ENCODE results near the gene ALPK1.
"Not testable (repeated sequence)": the region's sequence is repeated elsewhere in the genome, so short reads cannot be mapped to it uniquely, and the experiment has no call there.

ALPK1 gene

GRCh38 chr4:112425823-112426222 lies 128.7 kb downstream of the ALPK1 start:
- TF ChIP-seq CTCF (IDR thresholded peaks at IDR 0.05; ENCODE audit: control extremely low read depth, extremely low read depth, low read depth, missing control alignments): no peak
- POLR2A ChIA-PET: no interaction called here
- no peak for DNase-seq (ENCODE audit: extremely low spot score)
- CTCF ChIA-PET: no interaction called here

- TF ChIP-seq CTCF (IDR thresholded peaks at IDR 0.05; ENCODE audit: control extremely low read depth, extremely low read depth, low read depth, missing control alignments): no peak
- no peak for DNase-seq (ENCODE audit: extremely low spot score)
- POLR2A ChIA-PET: no interaction called here
- CTCF ChIA-PET: no interaction called here
These were observed 129.2 kb downstream of the ALPK1 start for GRCh38 chr4:112426416-112426815.

- ChIA-PET CTCF (interaction anchor here (1.1 to 2.2 kb wide), 3 partner anchors 9 to 42 kb away, joined by 3 to 6 read pairs (median 4); no protein-coding TSS in a partner anchor), POLR2A (no interaction called here)
- TF ChIP-seq CTCF (IDR thresholded peaks at IDR 0.05; ENCODE audit: control extremely low read depth, extremely low read depth, low read depth, missing control alignments): no peak
- no peak for DNase-seq (ENCODE audit: extremely low spot score)
These were observed 134.0 kb downstream of the ALPK1 start for GRCh38 chr4:112431158-112431557.

GRCh38 chr4:112436987-112437386 lies 139.8 kb downstream of the ALPK1 start:
- CTCF ChIA-PET: no interaction called here
- POLR2A ChIA-PET: no interaction called here

GRCh38 chr4:112442226-112442625 lies 145.1 kb downstream of the ALPK1 start:
- POLR2A ChIA-PET, CTCF ChIA-PET: not testable (repeated sequence)

More at GRCh38 chr4:112436987-112437386, 139.8 kb downstream of the ALPK1 start:
- no peak for TF ChIP-seq CTCF (IDR thresholded peaks at IDR 0.05; ENCODE audit: control extremely low read depth, extremely low read depth, low read depth, missing control alignments)
- no peak for DNase-seq (ENCODE audit: extremely low spot score)

GRCh38 chr4:112448306-112449132 lies 151.3 kb downstream of the ALPK1 start:
- ChIA-PET CTCF (interaction anchor here (1.3 kb wide), 1 partner anchor 17 kb away, joined by 4 read pairs; no protein-coding TSS in a partner anchor), POLR2A (no interaction called here)
- no peak for DNase-seq (ENCODE audit: extremely low spot score)
- no peak for TF ChIP-seq CTCF (IDR thresholded peaks at IDR 0.05; ENCODE audit: control extremely low read depth, extremely low read depth, low read depth, missing control alignments)

More at GRCh38 chr4:112442226-112442625, 145.1 kb downstream of the ALPK1 start:
- DNase-seq (ENCODE audit: extremely low spot score): not testable (repeated sequence)

- POLR2A ChIA-PET: no interaction called here
- CTCF ChIA-PET: interaction anchor here (1.3 kb wide), 1 partner anchor 18 kb away, joined by 4 read pairs; no protein-coding TSS in a partner anchor
- no peak for TF ChIP-seq CTCF (IDR thresholded peaks at IDR 0.05; ENCODE audit: control extremely low read depth, extremely low read depth, low read depth, missing control alignments)
- DNase-seq (ENCODE audit: extremely low spot score): no peak
These were observed 152.5 kb downstream of the ALPK1 start for GRCh38 chr4:112449708-112450107.

All from GM10248 (cell line).